IPS-NIHi7 (cell line): Measurements from ENCODE around the gene COL23A1.
"Not testable (repeated sequence)": the region's sequence is repeated elsewhere in the genome, so short reads cannot be mapped to it uniquely, and the experiment has no call there.

ENCODE experiments used
- DNase-seq: peaks from one replicate; pipeline ENCODE4 v3.0.0; 2012; ENCODE audit warnings: mixed read lengths; ENCODE audit errors: extremely low spot score

Gene COL23A1

GRCh38 chr5:178302321-178302720, 287.9 kb downstream of the COL23A1 start:
- not testable (repeated sequence) for DNase-seq

GRCh38 chr5:178301641-178302040, 288.6 kb downstream of the COL23A1 start:
- no peak for DNase-seq

GRCh38 chr5:178298283-178298807, 291.8 kb downstream of the COL23A1 start:
- DNase-seq: no peak

- no peak for DNase-seq
Measured at GRCh38 chr5:178297751-178298150, 292.4 kb downstream of the COL23A1 start.

GRCh38 chr5:178296066-178296465, 294.1 kb downstream of the COL23A1 start:
- DNase-seq: no peak

- no peak for DNase-seq
Measured at GRCh38 chr5:178295589-178295988, 294.6 kb downstream of the COL23A1 start.

GRCh38 chr5:178293815-178294214, 296.4 kb downstream of the COL23A1 start:
- DNase-seq: no peak

GRCh38 chr5:178293400-178293799, 296.8 kb downstream of the COL23A1 start:
- DNase-seq: no peak

GRCh38 chr5:178292826-178293205, 297.4 kb downstream of the COL23A1 start:
- DNase-seq: no peak

GRCh38 chr5:178291969-178292825, 298.0 kb downstream of the COL23A1 start:
- no peak for DNase-seq

GRCh38 chr5:178291161-178291561, 299.0 kb downstream of the COL23A1 start:
- no peak for DNase-seq

GRCh38 chr5:178290376-178290775, 299.8 kb downstream of the COL23A1 start:
- no peak for DNase-seq

GRCh38 chr5:178289438-178289837, 300.8 kb downstream of the COL23A1 start:
- DNase-seq: no peak

- no peak for DNase-seq
Measured at GRCh38 chr5:178288401-178289368, 301.5 kb downstream of the COL23A1 start.

GRCh38 chr5:178287791-178288105, 302.4 kb downstream of the COL23A1 start:
- no peak for DNase-seq

- DNase-seq: no peak
Measured at GRCh38 chr5:178287091-178287790, 303.0 kb downstream of the COL23A1 start.

GRCh38 chr5:178286226-178287090, 303.7 kb downstream of the COL23A1 start:
- no peak for DNase-seq

GRCh38 chr5:178285399-178286225, 304.6 kb downstream of the COL23A1 start:
- DNase-seq: no peak

- no peak for DNase-seq
Measured at GRCh38 chr5:178284996-178285395, 305.2 kb downstream of the COL23A1 start.

GRCh38 chr5:178284093-178284675, 306.0 kb downstream of the COL23A1 start:
- DNase-seq: no peak
